GM23248 (cell line): ENCODE measurements around the gene LTBR. TPM values are rescaled to one million over a fixed set of nuclear protein-coding genes. Genes with fewer than 3 reads are reported as not detected.

ENCODE experiments used
- DNase-seq: peaks from one replicate; pipeline ENCODE4 v3.0.0-alpha.2; 2015
- H2AFZ ChIP-seq: fragments of 200-600 bp; sonication (generic); 2 replicates; pipeline ENCODE4 v1.6.1; 2016; ENCODE audit warnings: antibody characterized with exemption
- H3F3A ChIP-seq: fragments of 200-600 bp; sonication (generic); 2 replicates; pipeline ENCODE4 v1.6.1; 2016; ENCODE audit warnings: mild to moderate bottlenecking, antibody characterized with exemption, mixed run types; ENCODE audit not compliant: insufficient read depth
- H3K27ac ChIP-seq: fragments of 200-600 bp; sonication (generic); 2 replicates; pipeline ENCODE4 v1.5.1; 2016; ENCODE audit warnings: mild to moderate bottlenecking
- H3K27me3 ChIP-seq: fragments of 200-600 bp; sonication (generic); replicated peaks from 2 replicates; pipeline ENCODE4 v1.6.1; 2016; ENCODE audit warnings: mild to moderate bottlenecking; ENCODE audit not compliant: insufficient read depth
- H3K36me3 ChIP-seq: fragments of 200-600 bp; sonication (generic); 2 replicates; pipeline ENCODE4 v1.6.1; 2016; ENCODE audit warnings: low read depth, mild to moderate bottlenecking
- H3K4me1 ChIP-seq: fragments of 200-600 bp; sonication (generic); 2 replicates; pipeline ENCODE4 v1.6.1; 2016; ENCODE audit warnings: mild to moderate bottlenecking; ENCODE audit not compliant: insufficient read depth
- H3K4me2 ChIP-seq: fragments of 200-600 bp; sonication (generic); one replicate; pipeline ENCODE4 v1.6.1; 2016; ENCODE audit warnings: mild to moderate bottlenecking; ENCODE audit not compliant: unreplicated experiment
- H3K4me3 ChIP-seq: fragments of 200-600 bp; sonication (generic); 2 replicates; pipeline ENCODE4 v1.5.1; 2016; ENCODE audit warnings: mild to moderate bottlenecking
- H3K79me2 ChIP-seq: fragments of 200-600 bp; sonication (generic); 2 replicates; pipeline ENCODE4 v1.6.1; 2016; ENCODE audit warnings: mild to moderate bottlenecking; ENCODE audit not compliant: insufficient read depth
- H3K9ac ChIP-seq: fragments of 200-600 bp; sonication (generic); 2 replicates; pipeline ENCODE4 v1.6.1; 2016; ENCODE audit warnings: mild to moderate bottlenecking
- H3K9me2 ChIP-seq: fragments of 200-600 bp; sonication (generic); 2 replicates; pipeline ENCODE4 v1.6.1; 2016; ENCODE audit warnings: mixed run types, mild to moderate bottlenecking, moderate library complexity; ENCODE audit not compliant: insufficient read depth
- H3K9me3 ChIP-seq: fragments of 200-600 bp; sonication (generic); one replicate; pipeline ENCODE4 v1.6.1; 2017; ENCODE audit warnings: low read depth
- H4K20me1 ChIP-seq: fragments of 200-600 bp; sonication (generic); 2 replicates; pipeline ENCODE4 v1.6.0; 2016; ENCODE audit not compliant: insufficient read depth
- EZH2 ChIP-seq: fragments of 200-600 bp; sonication (generic); IDR thresholded peaks from 2 replicates; pipeline ENCODE4 v1.6.1; 2018; ENCODE audit warnings: antibody characterized with exemption, mild to moderate bottlenecking; ENCODE audit not compliant: insufficient read depth, poor library complexity, severe bottlenecking
- EZH2phosphoT487 ChIP-seq: fragments of 200-600 bp; sonication (generic); IDR thresholded peaks from 2 replicates; pipeline ENCODE4 v1.6.1; 2018; ENCODE audit warnings: antibody characterized with exemption, moderate library complexity, mild to moderate bottlenecking, low read depth; ENCODE audit not compliant: insufficient read depth
- WGBS, 2 experiments: methylation state at CpG; one replicate each; pipeline ENCODE4 v1.1.6; 2015 to 2017; ENCODE audit warnings: low lambda C conversion rate in 2 of 2, low coverage in 1 of 2; ENCODE audit errors: missing lambda C conversion rate in 2 of 2; 5-methylcytosine and 5-hydroxymethylcytosine counted together
- in situ Hi-C: fragments of 300-500 bp; cut with MboI; formaldehyde crosslinking; loops from 2 replicates; pipeline ENCODE4 v1.15.0; 2020
- polyA plus RNA-seq: library from polyadenylated mRNA; unstranded; fragments of >200 nt; fragmentation: Nextera tagmentation; extraction: Ambion mirVana; gene quantifications from 2 replicates; pipeline ENCODE4 v1.2.1, GENCODE V29; 2016
- total RNA-seq: library from RNA; depleted of rRNA; stranded (reverse); fragments of >200 nt; shearing (Covaris generic); gene quantifications from 2 replicates; pipeline ENCODE4 v1.2.3, GENCODE V29; 2014

LTBR gene
- total and polyA plus RNA-seq, 2 experiments from 2014 or later = 113 to 147 TPM

- H2AFZ ChIP-seq = no peak overlapping the region
- H4K20me1 ChIP-seq = peaks cover 5% of the 10 kb centered on the region; the same call in 1 of the 2 replicates
- no peaks in the 10 kb centered on the region for H3K9me2 ChIP-seq
- H3K27ac ChIP-seq = peak overlapping the region; percentile 100
- H3K27me3 ChIP-seq = no peaks in the 10 kb centered on the region
- peaks cover 81% of the 10 kb centered on the region for H3K79me2 ChIP-seq
- TF ChIP-seq EZH2phosphoT487 (no peak), EZH2 (no peak)
- peak overlapping the region; percentile 99 for H3K9ac ChIP-seq
- H3K4me1 ChIP-seq = peaks cover 54% of the 10 kb centered on the region
- H3K36me3 ChIP-seq = peaks cover 5% of the 10 kb centered on the region; the same call in 1 of the 2 replicates
- H3K4me3 ChIP-seq = peak overlapping the region; percentile 98
- no peaks in the 10 kb centered on the region for H3K9me3 ChIP-seq
- in situ Hi-C loops = no loop called here
- no peak for DNase-seq
- H3K4me2 ChIP-seq = peak overlapping the region; percentile 97
- H3F3A ChIP-seq = peaks cover 63% of the 10 kb centered on the region
- WGBS, 2 experiments = 13 to 14% methylated on average over 3 of the region's 3 CpGs
Observed at GRCh38 chr12:6338955-6339354, 45.0 kb upstream of the LTBR start.

- 0 to 3% methylated on average over 7 to 9 of the region's 9 CpGs for WGBS, 2 experiments
- Histone ChIP-seq H4K20me1 (peaks cover 5% of the 10 kb centered on the region; the same call in 1 of the 2 replicates), H3K4me3 (peak overlapping the region; percentile 98), H3K9me2 (no peaks in the 10 kb centered on the region), H3K9me3 (no peaks in the 10 kb centered on the region), H3K4me1 (peaks cover 47% of the 10 kb centered on the region), H3K27ac (peak overlapping the region; percentile 100), H3K27me3 (no peaks in the 10 kb centered on the region), H3K79me2 (peaks cover 69% of the 10 kb centered on the region), H3F3A (peaks cover 51% of the 10 kb centered on the region), H3K4me2 (peak overlapping the region; percentile 97), H3K9ac (peak overlapping the region; percentile 99), H3K36me3 (no peaks in the 10 kb centered on the region), H2AFZ (no peak overlapping the region)
- in situ Hi-C loops = no loop called here
- DNase-seq = peak; percentile 77
- TF ChIP-seq EZH2 (no peak), EZH2phosphoT487 (no peak)
Observed at GRCh38 chr12:6340032-6340638, 43.8 kb upstream of the LTBR start.

- Histone ChIP-seq H3K9me2 (no peaks in the 10 kb centered on the region), H3K4me1 (peaks cover 48% of the 10 kb centered on the region), H3K36me3 (no peaks in the 10 kb centered on the region), H3K9me3 (no peaks in the 10 kb centered on the region), H3K9ac (peak overlapping the region; percentile 99), H4K20me1 (peaks cover 5% of the 10 kb centered on the region; the same call in 1 of the 2 replicates), H2AFZ (no peak overlapping the region), H3K4me3 (peak overlapping the region; percentile 98), H3F3A (peaks cover 47% of the 10 kb centered on the region), H3K79me2 (peaks cover 66% of the 10 kb centered on the region), H3K27ac (peak overlapping the region; percentile 100), H3K27me3 (no peaks in the 10 kb centered on the region), H3K4me2 (peak overlapping the region; percentile 97)
- in situ Hi-C loops = no loop called here
- no peak for TF ChIP-seq EZH2phosphoT487
- TF ChIP-seq EZH2 = no peak
- 1 to 2% methylated on average over 15 of the region's 15 CpGs for WGBS, 2 experiments
- DNase-seq = peak; percentile 37
Observed at GRCh38 chr12:6340745-6341416, 43.1 kb upstream of the LTBR start.

GRCh38 chr12:6341417-6342139 is 42.4 kb upstream of the LTBR start, which contains the start of gene TNFRSF1A:
TNFRSF1A (minus strand) TSS chr12:6342076; CDS start chr12:6341814, 262 bp downstream.
- peak within 1 kb of the TSS; percentile 69 for H2AFZ ChIP-seq
- H3K4me2 ChIP-seq = peak within 1 kb of the TSS; percentile 97
- no peaks in the 10 kb centered on the region for H3K9me2 ChIP-seq
- peak within 1 kb of the TSS; percentile 100 for H3K27ac ChIP-seq
- TF ChIP-seq EZH2 = no peak
- no peak for TF ChIP-seq EZH2phosphoT487
- WGBS, 2 experiments = 0 to 1% methylated on average over 21 of the region's 21 CpGs
- no peaks in the 10 kb centered on the region for H3K27me3 ChIP-seq
- no peaks in the 10 kb centered on the region for H3K36me3 ChIP-seq
- no peaks in the 10 kb centered on the region for H3K9me3 ChIP-seq
- peak within 1 kb of the TSS; percentile 99 for H3K9ac ChIP-seq
- in situ Hi-C loops = no loop called here
- peak; percentile 91 for DNase-seq
- H3K79me2 ChIP-seq = peaks cover 66% of the 10 kb centered on the region
- peaks cover 47% of the 10 kb centered on the region for H3F3A ChIP-seq
- peaks cover 49% of the 10 kb centered on the region for H3K4me1 ChIP-seq
- peak within 1 kb of the TSS; percentile 98 for H3K4me3 ChIP-seq
- peaks cover 5% of the 10 kb centered on the region; the same call in 1 of the 2 replicates for H4K20me1 ChIP-seq
